ENCODE measurements around the gene RXRG. TPM values are rescaled to one million over a fixed set of nuclear protein-coding genes. Genes with fewer than 3 reads are reported as not detected.
A peak's percentile ranks its signal among the peaks of the same experiment; 100 is the strongest.

RXRG gene
- total RNA-seq: 1 to 10 TPM in 2 of 4 donors, under 1 TPM in 2; 0.72 to 1.8 (median 1.3) TPM

GRCh38 chr1:165444897-165445370 is at the start of gene RXRG:
Gene RXRG (minus strand): TSS chr1:165445126. CDS start chr1:165444893, 233 bp downstream.
- H3K27me3 ChIP-seq: peaks cover 43% of the 10 kb centered on the region
- DNase-seq (ENCODE audit: low spot score in 2 of 2): no peak
- H3K36me3 ChIP-seq: no peaks in the 10 kb centered on the region
- H3K27ac ChIP-seq: no peak within 1 kb of the TSS
- H3K4me3 ChIP-seq: peak within 1 kb of the TSS; percentile 43
- H3K9me3 ChIP-seq: no peaks in the 10 kb centered on the region
- 2% methylated on average over 33 of the region's 33 CpGs for WGBS
- peaks cover 21% of the 10 kb centered on the region for H3K4me1 ChIP-seq
- TF ChIP-seq POLR2AphosphoS5 (IDR thresholded peaks at IDR 0.05): no peak
- TF ChIP-seq EP300 (IDR thresholded peaks at IDR 0.05): no peak
- TF ChIP-seq POLR2A (IDR thresholded peaks at IDR 0.05): no peak
- no peak for TF ChIP-seq CTCF (IDR thresholded peaks at IDR 0.05)

- Histone ChIP-seq H3K27me3 (no peaks in the 10 kb centered on the region), H3K4me1 (no peaks in the 10 kb centered on the region), H3K27ac (no peak overlapping the region), H3K36me3 (no peaks in the 10 kb centered on the region), H3K9me3 (no peaks in the 10 kb centered on the region), H3K4me3 (no peak overlapping the region)
- WGBS: 71% methylated on average over 6 of the region's 6 CpGs
- no peak for DNase-seq (ENCODE audit: low spot score in 2 of 2)
- TF ChIP-seq POLR2AphosphoS5 (IDR thresholded peaks at IDR 0.05): no peak
- TF ChIP-seq EP300 (IDR thresholded peaks at IDR 0.05): no peak
- no peak for TF ChIP-seq POLR2A (IDR thresholded peaks at IDR 0.05)
- no peak for TF ChIP-seq CTCF (IDR thresholded peaks at IDR 0.05)
Measured at GRCh38 chr1:165492845-165493373, 48.0 kb upstream of the RXRG start.

- H3K9me3 ChIP-seq: no peaks in the 10 kb centered on the region
- H3K36me3 ChIP-seq: no peaks in the 10 kb centered on the region
- no peak overlapping the region for H3K4me3 ChIP-seq
- 54% methylated on average over 5 of the region's 5 CpGs for WGBS
- H3K4me1 ChIP-seq: no peaks in the 10 kb centered on the region
- H3K27ac ChIP-seq: no peak overlapping the region
- TF ChIP-seq CTCF (IDR thresholded peaks at IDR 0.05): no peak
- TF ChIP-seq POLR2A (IDR thresholded peaks at IDR 0.05): no peak
- no peak for TF ChIP-seq EP300 (IDR thresholded peaks at IDR 0.05)
- no peak for TF ChIP-seq POLR2AphosphoS5 (IDR thresholded peaks at IDR 0.05)
- DNase-seq (ENCODE audit: low spot score in 2 of 2): no peak
- H3K27me3 ChIP-seq: peaks cover 5% of the 10 kb centered on the region
Measured at GRCh38 chr1:165490175-165490574, 45.2 kb upstream of the RXRG start.

GRCh38 chr1:165487921-165488320 is 43.0 kb upstream of the RXRG start:
- no peak for TF ChIP-seq CTCF (IDR thresholded peaks at IDR 0.05)
- TF ChIP-seq POLR2A (IDR thresholded peaks at IDR 0.05): no peak
- no peak for TF ChIP-seq EP300 (IDR thresholded peaks at IDR 0.05)
- TF ChIP-seq POLR2AphosphoS5 (IDR thresholded peaks at IDR 0.05): no peak
- no peak for DNase-seq (ENCODE audit: low spot score in 2 of 2)
- WGBS: 22% methylated on average over 1 of the region's 1 CpG
- no peaks in the 10 kb centered on the region for H3K4me1 ChIP-seq
- no peak overlapping the region for H3K4me3 ChIP-seq
- peaks cover 5% of the 10 kb centered on the region for H3K27me3 ChIP-seq
- H3K27ac ChIP-seq: no peak overlapping the region
- no peaks in the 10 kb centered on the region for H3K9me3 ChIP-seq
- H3K36me3 ChIP-seq: no peaks in the 10 kb centered on the region

DNA sequence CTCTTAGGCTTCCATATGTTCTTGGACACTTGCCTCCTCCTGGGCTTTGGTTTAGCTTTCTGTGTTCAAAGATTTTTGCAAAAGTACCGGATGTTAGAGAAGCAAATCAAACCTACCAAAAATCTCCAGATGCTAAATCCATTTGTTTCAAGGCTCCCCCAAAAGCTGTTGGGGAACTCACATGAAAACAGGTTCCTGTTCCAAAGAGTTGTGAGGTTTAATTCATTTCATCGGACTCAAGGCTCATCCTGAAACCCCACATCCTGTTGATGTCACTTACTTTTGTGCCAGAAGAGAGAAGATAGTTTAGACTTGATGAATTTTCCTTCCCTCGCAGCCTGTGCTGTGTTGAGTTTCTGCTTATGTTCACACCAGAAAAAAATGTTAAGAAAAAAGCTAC is 41.7 kb upstream of the RXRG start:
- DNase-seq (ENCODE audit: low spot score in 2 of 2): no peak
- Histone ChIP-seq H3K36me3 (no peaks in the 10 kb centered on the region), H3K4me1 (peaks cover 7% of the 10 kb centered on the region), H3K4me3 (no peak overlapping the region), H3K27me3 (peaks cover 5% of the 10 kb centered on the region), H3K9me3 (no peaks in the 10 kb centered on the region), H3K27ac (no peak overlapping the region)
- TF ChIP-seq POLR2A (IDR thresholded peaks at IDR 0.05) (no peak), POLR2AphosphoS5 (IDR thresholded peaks at IDR 0.05) (no peak), EP300 (IDR thresholded peaks at IDR 0.05) (no peak), CTCF (IDR thresholded peaks at IDR 0.05) (no peak)
- 69% methylated on average over 3 of the region's 3 CpGs for WGBS

All from suprapubic skin (tissue), 4 donors.